Caco-2 (cell line): ENCODE measurements around the gene SLC25A34. TPM values are rescaled to one million over a fixed set of nuclear protein-coding genes. Genes with fewer than 3 reads are reported as not detected.
A peak's percentile ranks its signal among the peaks of the same experiment; 100 is the strongest.

Experiments used
- BruUV-seq: library from RNA; stranded (reverse); fragments of 400-500 nt; replicated peaks from 2 replicates; lab custom pipeline; 2021; lab: Mats Ljungman, UMichigan
- CTCF ChIA-PET: fragments of 300-600 bp; sonication (Branson Sonifier 250); formaldehyde crosslinking; loops from one replicate; lab custom pipeline; 2022; ENCODE audit warnings: antibody characterized with exemption; lab: Charles Lee
- POLR2A ChIA-PET: fragments of 300-600 bp; sonication (Branson Sonifier 250); formaldehyde crosslinking; loops from one replicate; lab custom pipeline; 2022; ENCODE audit warnings: antibody characterized with exemption; lab: Charles Lee
- DNase-seq, 2 experiments: peaks; one replicate each; pipeline versions ENCODE4 v3.0.0 to v3.0.0-alpha.2; 2020 to 2022
- H3K27me3 ChIP-seq: replicated peaks from 2 replicates; pipeline ENCODE4 v1.6.0; 2011; ENCODE audit warnings: low read length; ENCODE audit not compliant: control insufficient read depth, insufficient read depth
- H3K36me3 ChIP-seq: 2 replicates; pipeline ENCODE4 v1.5.1; 2011; ENCODE audit warnings: low read length; ENCODE audit not compliant: control insufficient read depth, insufficient read depth
- H3K4me1 ChIP-seq: fragments of 250-450 bp; sonication (Bioruptor Pico); 2 replicates; pipeline ENCODE4 v1.5.1; 2020; ENCODE audit warnings: mild to moderate bottlenecking
- H3K4me3 ChIP-seq: 2 replicates; pipeline ENCODE4 v1.5.1; 2011; ENCODE audit warnings: low read depth, mild to moderate bottlenecking, control low read depth, low read length
- H3K9me3 ChIP-seq: fragments of 250-450 bp; sonication (Bioruptor Pico); 2 replicates; pipeline ENCODE4 v1.5.1; 2020; ENCODE audit warnings: mild to moderate bottlenecking, moderate library complexity
- H3K27ac Mint-ChIP-seq: one replicate; pipeline ENCODE4 v1.8.0; 2022; ENCODE audit warnings: mixed read lengths; ENCODE audit not compliant: unreplicated experiment
- H3K27me3 Mint-ChIP-seq: one replicate; pipeline ENCODE4 v1.8.0; 2022; ENCODE audit warnings: mixed read lengths; ENCODE audit not compliant: insufficient read depth, unreplicated experiment
- H3K36me3 Mint-ChIP-seq: one replicate; pipeline ENCODE4 v1.8.0; 2022; ENCODE audit warnings: mild to moderate bottlenecking, mixed read lengths; ENCODE audit not compliant: insufficient read depth, unreplicated experiment
- H3K4me1 Mint-ChIP-seq: one replicate; pipeline ENCODE4 v1.8.0; 2022; ENCODE audit warnings: low read depth, mixed read lengths; ENCODE audit not compliant: unreplicated experiment
- H3K4me3 Mint-ChIP-seq: one replicate; pipeline ENCODE4 v1.8.0; 2022; ENCODE audit warnings: mild to moderate bottlenecking, moderate library complexity, mixed read lengths; ENCODE audit not compliant: unreplicated experiment
- H3K9me3 Mint-ChIP-seq: one replicate; pipeline ENCODE4 v1.8.0; 2022; ENCODE audit warnings: mixed read lengths; ENCODE audit not compliant: unreplicated experiment
- CTCF ChIP-seq, 2 experiments: fragments of 200-600 bp in 1 of 2; IDR thresholded peaks; 1 replicate in 1 of 2; 2 replicates in 1 of 2; pipeline versions ENCODE4 v1.5.1 to v1.8.0; 2011 to 2022; ENCODE audit warnings: antibody characterized with exemption in 1 of 2, control low read depth in 1 of 2, inconsistent platforms in 1 of 2, low read depth in 1 of 2, low read length in 1 of 2, mild to moderate bottlenecking in 1 of 2, moderate library complexity in 1 of 2; ENCODE audit not compliant: insufficient read depth in 1 of 2, severe bottlenecking in 1 of 2, unreplicated experiment in 1 of 2
- intact Hi-C: fragments of 100-400 bp; cut with micrococcal nuclease; formaldehyde crosslinking; loops from one replicate; pipeline ENCODE4 v1.10.0; 2022; ENCODE audit not compliant: unreplicated experiment
- total RNA-seq: library from RNA; stranded (reverse); gene quantifications from 2 replicates; pipeline ENCODE4 v1.2.3, GENCODE V29; 2022

The SLC25A34 gene
- total RNA-seq, 1 experiment from 2014 or later: 1.1 TPM

GRCh38 chr1:15740924-15741850, 5.1 kb downstream of the SLC25A34 start:
- H3K9me3 ChIP-seq: no peaks in the 10 kb centered on the region
- POLR2A ChIA-PET: no interaction called here
- BruUV-seq: no TSS peak
- intact Hi-C loops: loop anchor here (1.0 to 10.0 kb wide), 3 partner anchors 56 to 215 kb away; partner anchors contain the start of genes DNAJC16 and PLEKHM2
- no peaks in the 10 kb centered on the region for H3K27me3 ChIP-seq
- H3K4me3 ChIP-seq: peak overlapping the region; percentile 0; the same call in 1 of the 2 replicates
- DNase-seq: peak; percentile 89
- TF ChIP-seq CTCF (IDR thresholded peaks at IDR 0.05; ENCODE audit: insufficient read depth in 1 of 2, low read depth in 1 of 2, low read length in 1 of 2, severe bottlenecking in 1 of 2, unreplicated experiment in 1 of 2): peak; percentile 82 to 92
- CTCF ChIA-PET: interaction anchor here (0.7 to 1.5 kb wide), 8 partner anchors 51 to 418 kb away, joined by 3 to 9 read pairs (median 6); no protein-coding TSS in a partner anchor
- no peaks in the 10 kb centered on the region for H3K9me3 Mint-ChIP-seq
- H3K4me1 ChIP-seq: peaks cover 17% of the 10 kb centered on the region
- H3K36me3 Mint-ChIP-seq: peaks cover 7% of the 10 kb centered on the region
- peaks cover 7% of the 10 kb centered on the region for H3K4me1 Mint-ChIP-seq
- no peaks in the 10 kb centered on the region for H3K36me3 ChIP-seq
- no peaks in the 10 kb centered on the region for H3K27me3 Mint-ChIP-seq
- H3K27ac Mint-ChIP-seq: peak overlapping the region; percentile 82
- H3K4me3 Mint-ChIP-seq: peak overlapping the region; percentile 66

- TF ChIP-seq CTCF (IDR thresholded peaks at IDR 0.05; ENCODE audit: insufficient read depth in 1 of 2, low read depth in 1 of 2, low read length in 1 of 2, severe bottlenecking in 1 of 2, unreplicated experiment in 1 of 2): no peak
- no peaks in the 10 kb centered on the region for H3K9me3 Mint-ChIP-seq
- H3K4me1 Mint-ChIP-seq: peaks cover 7% of the 10 kb centered on the region
- H3K9me3 ChIP-seq: no peaks in the 10 kb centered on the region
- DNase-seq: peak; percentile 76 to 90
- peak within 1 kb of the TSS; percentile 82 for H3K27ac Mint-ChIP-seq
- BruUV-seq: no TSS peak
- no peaks in the 10 kb centered on the region for H3K27me3 ChIP-seq
- H3K36me3 ChIP-seq: no peaks in the 10 kb centered on the region
- H3K4me1 ChIP-seq: peaks cover 17% of the 10 kb centered on the region
- peak within 1 kb of the TSS; percentile 38 for H3K4me3 ChIP-seq
- CTCF ChIA-PET: interaction anchor here (0.5 to 1.5 kb wide), 3 partner anchors 50 to 215 kb away, joined by 4 to 8 read pairs (median 7); no protein-coding TSS in a partner anchor
- H3K36me3 Mint-ChIP-seq: peaks cover 7% of the 10 kb centered on the region
- POLR2A ChIA-PET: no interaction called here
- H3K27me3 Mint-ChIP-seq: no peaks in the 10 kb centered on the region
- intact Hi-C loops: loop anchor here (10.0 kb wide), 1 partner anchor 58 kb away; the partner anchor contains the start of gene PLEKHM2
- H3K4me3 Mint-ChIP-seq: peak within 1 kb of the TSS; percentile 69
Observed at GRCh38 chr1:15742339-15742801, 6.3 kb downstream of the SLC25A34 start, which contains the start of gene TMEM82. Gene TMEM82, plus strand, starts transcription at chr1:15742499. Its CDS starts 61 bp downstream, at chr1:15742560.

- H3K9me3 Mint-ChIP-seq: no peaks in the 10 kb centered on the region
- Histone ChIP-seq H3K4me3 (no peak overlapping the region), H3K27me3 (no peaks in the 10 kb centered on the region), H3K4me1 (peaks cover 20% of the 10 kb centered on the region), H3K36me3 (no peaks in the 10 kb centered on the region), H3K9me3 (no peaks in the 10 kb centered on the region)
- peaks cover 7% of the 10 kb centered on the region for H3K36me3 Mint-ChIP-seq
- no peaks in the 10 kb centered on the region for H3K27me3 Mint-ChIP-seq
- H3K4me1 Mint-ChIP-seq: peaks cover 7% of the 10 kb centered on the region
- no peak overlapping the region for H3K4me3 Mint-ChIP-seq
- intact Hi-C loops: loop anchor here (10.0 kb wide), 1 partner anchor 59 kb away; the partner anchor contains the start of gene PLEKHM2
- TF ChIP-seq CTCF (IDR thresholded peaks at IDR 0.05; ENCODE audit: insufficient read depth in 1 of 2, low read depth in 1 of 2, low read length in 1 of 2, severe bottlenecking in 1 of 2, unreplicated experiment in 1 of 2): no peak
- DNase-seq: no peak
- BruUV-seq: no TSS peak
- CTCF ChIA-PET: no interaction called here
- POLR2A ChIA-PET: no interaction called here
- no peak overlapping the region for H3K27ac Mint-ChIP-seq
Observed at GRCh38 chr1:15744122-15744679, 8.1 kb downstream of the SLC25A34 start.
